LoVo (cell line): Measurements from ENCODE around the gene KCTD2.
"Not testable (repeated sequence)": the region's sequence is repeated elsewhere in the genome, so short reads cannot be mapped to it uniquely, and the experiment has no call there.

Experiments
- DNase-seq: peaks from one replicate; pipeline ENCODE4 v3.0.0-alpha.2; 2016; ENCODE audit warnings: low spot score

Gene KCTD2

DNA sequence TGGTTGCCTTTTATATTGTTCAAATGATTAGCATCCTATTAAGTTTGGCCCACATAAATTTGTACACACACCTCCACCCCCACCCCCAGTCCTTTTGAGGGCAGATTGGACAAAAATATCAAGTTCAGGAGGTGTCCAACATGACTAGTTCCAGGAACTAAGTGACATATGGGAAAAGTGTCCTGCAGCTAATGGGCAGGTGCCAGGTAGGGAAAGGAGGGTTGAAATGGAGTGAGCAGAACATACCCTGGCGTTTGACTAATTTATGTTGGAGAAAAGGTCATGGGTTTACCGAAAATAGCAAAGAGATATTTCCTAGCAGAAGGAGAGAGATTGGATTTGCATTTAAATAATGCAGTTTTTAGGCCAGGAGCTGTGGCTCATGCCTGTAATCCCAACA, 4.9 kb downstream of the KCTD2 start:
- DNase-seq, result no peak

DNA sequence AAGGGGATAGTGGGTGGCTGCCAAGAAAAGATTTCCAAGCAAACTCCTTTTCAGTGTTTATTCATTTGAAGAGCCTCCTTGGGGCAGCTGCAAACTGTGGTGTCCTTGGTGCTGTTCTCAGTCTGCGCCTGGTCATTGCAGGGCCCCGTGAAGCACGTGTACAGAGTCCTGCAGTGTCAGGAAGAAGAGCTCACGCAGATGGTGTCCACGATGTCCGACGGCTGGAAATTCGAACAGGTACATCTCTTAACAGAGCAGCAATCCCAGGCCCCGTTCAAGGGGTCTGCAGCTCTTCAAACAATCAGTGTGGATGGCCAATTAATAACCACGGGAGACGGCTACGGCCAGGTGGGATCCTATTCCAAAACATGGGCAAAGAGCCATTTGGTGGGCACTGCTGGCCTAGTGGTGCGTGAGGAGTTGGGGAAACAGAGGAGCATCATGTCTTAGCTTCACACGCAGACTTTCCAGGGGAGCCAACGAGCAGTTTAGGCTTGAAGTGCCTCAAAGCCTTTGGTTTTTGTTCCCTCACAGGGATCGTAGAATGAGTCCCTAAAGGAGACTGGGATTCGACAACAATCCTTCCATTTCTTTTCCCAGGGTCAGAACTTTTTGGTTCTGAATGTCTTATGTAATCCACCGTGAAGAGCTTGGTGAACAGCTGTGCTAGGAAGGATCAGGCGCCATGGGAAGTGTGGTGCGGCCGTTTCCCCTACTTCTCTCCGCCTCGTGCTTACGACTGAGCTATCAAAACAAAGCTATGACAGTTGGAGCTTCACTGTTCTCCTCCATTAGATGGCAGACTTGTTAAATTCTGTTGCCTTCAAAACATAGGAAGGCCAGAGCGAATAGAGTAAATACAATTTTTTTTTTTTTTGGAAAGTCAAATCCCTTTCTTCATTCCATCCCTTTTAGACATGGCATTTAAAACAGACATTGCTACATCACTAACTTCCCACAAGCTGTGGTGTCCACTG, 12.6 kb downstream of the KCTD2 start:
- DNase-seq, result no peak

DNA sequence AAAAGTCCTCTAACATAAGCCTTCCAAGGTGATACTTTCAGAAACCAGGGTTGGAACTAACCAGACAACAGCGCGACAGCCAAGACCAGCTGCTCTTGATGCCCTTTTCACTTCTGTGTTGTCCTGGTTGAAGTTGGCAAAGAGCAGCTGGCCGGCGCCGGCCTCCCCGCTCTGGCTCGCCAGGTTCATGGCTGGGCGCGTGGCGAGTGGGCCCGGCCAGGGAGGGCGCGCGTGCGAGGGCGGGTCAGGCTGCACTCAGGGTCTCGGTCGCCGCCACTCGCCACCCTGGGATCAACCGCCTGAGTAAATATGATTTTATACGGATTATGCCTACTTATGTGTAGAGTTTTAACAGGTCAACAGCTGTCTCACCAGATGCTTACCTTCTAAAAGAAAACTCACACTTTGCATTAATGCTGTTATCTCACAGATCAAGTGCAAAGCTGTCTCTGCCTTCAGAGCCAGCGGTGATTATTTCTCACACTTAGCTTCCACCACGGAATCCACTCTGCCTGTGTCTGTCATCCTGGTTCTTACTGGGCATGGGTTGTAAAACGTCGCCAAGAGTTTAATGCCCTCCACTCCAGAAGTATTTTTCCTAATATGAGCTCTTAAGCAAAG, 13.5 kb downstream of the KCTD2 start:
- no peak for DNase-seq

DNA sequence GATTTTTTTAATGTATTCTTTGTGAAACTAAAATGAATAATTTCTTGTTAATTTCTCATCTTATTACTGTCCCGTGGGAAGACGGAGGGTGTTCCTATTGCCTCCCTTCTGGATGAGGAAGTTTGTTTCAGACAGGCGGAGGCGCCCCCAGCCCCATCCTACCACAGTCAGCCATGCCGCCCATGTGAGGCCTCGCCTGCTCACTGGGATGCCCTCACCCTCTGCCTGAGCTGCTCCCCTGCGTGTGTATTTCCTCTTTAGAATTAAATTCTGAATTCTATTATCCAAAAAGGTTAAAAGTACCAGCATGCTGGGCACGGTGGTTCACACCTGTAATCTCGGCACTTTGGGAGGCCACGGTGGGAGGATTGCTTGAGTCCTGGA, 14.0 kb downstream of the KCTD2 start:
- DNase-seq, result no peak

DNA sequence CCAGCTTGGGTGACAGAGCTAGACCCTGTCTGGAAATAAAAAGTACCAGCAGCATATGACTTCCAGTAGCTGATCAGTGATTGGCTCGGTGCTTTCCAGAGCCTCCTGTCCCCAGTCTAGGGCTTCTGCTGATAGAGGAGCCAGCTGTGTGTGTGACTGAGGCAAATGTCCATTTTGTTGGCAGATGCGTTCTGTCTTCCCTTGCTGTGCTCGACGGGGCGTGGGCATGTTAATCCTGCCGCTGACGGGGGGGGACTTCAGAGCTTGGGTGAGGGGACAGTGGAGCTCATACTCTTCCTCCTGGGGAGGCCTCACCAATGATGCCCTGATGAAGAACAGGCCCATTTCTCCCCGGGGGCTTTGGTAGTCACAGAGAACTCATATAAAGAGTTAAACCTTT, 14.6 kb downstream of the KCTD2 start:
- DNase-seq, result no peak

DNA sequence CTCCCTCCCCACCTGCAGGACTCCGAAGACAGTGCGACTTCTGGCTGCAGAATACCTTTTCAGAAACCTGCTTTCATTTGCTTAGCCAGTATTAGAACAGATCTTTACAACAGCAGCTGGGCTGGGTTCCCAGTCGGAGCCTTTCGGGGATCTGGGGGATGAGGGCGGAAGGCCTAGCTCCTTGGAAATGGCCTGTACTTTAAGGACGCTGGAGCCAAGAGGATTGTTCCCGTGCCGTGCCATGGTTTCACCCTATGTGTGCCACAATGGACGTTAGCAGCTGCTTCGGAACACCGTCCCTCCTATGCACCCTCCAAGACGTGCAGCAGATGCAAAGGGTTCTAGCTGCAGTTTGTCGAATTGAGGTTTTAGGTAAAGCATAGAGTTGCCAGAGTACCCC, 16.2 kb downstream of the KCTD2 start:
- no peak for DNase-seq

DNA sequence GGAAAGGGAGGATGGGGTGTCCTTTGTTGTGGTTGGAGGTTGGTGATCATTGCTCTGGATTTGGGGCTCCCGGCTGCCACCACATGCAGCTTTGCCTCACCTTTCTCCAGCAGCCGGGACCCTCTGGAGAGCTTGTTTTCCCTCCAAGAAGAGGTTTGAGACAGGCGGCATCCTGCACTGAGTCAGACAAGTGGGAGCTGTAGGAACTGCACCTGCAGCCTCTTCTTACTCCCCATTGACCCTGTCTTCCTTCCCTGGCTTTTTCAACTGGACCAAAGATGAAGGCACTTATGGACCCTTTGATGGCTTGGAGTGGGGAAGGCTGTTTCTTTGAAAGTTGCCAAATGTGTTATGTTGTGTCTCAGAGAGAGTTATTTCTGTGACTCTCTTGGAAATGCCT, 16.6 kb downstream of the KCTD2 start:
- no peak for DNase-seq

DNA sequence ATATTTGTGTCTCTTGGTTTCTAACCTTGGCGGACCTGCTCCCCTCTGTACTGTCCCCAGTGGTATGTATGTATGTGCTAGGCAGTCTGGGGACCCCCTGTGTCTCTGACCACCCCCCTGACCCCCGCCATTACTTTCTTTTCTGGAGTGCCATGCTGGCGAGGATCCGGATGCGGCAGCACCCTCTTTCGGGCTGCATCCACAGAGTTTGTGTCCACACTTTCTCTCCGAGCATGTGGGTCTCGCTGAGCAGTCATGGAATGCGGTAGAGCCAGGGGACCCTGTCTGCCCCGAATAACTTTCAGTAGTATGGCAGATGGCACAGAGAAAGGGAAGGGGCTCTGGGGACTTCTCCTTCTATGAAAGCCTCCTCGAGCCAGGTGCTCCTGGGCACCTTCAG, 17.0 kb downstream of the KCTD2 start:
- DNase-seq, result no peak

DNA sequence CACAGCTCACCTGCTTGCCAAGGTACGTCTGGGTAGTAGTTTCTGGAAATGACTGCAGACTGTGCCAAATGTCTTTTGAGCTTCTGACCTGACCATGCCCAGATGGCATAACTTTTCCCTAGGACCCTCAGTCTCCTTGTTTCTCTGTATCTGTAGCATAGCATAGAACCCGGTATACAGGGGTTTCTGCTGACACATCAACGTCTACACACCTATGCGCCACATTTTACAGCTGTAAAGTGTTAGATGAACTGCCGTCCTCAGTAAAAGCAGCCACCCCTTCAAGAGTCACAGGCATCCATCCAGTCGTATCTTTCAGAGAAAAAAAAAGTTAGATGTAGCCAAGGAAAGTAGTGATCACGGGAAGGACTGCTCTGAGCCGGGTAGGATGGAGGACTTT, 17.4 kb downstream of the KCTD2 start:
- no peak for DNase-seq

DNA sequence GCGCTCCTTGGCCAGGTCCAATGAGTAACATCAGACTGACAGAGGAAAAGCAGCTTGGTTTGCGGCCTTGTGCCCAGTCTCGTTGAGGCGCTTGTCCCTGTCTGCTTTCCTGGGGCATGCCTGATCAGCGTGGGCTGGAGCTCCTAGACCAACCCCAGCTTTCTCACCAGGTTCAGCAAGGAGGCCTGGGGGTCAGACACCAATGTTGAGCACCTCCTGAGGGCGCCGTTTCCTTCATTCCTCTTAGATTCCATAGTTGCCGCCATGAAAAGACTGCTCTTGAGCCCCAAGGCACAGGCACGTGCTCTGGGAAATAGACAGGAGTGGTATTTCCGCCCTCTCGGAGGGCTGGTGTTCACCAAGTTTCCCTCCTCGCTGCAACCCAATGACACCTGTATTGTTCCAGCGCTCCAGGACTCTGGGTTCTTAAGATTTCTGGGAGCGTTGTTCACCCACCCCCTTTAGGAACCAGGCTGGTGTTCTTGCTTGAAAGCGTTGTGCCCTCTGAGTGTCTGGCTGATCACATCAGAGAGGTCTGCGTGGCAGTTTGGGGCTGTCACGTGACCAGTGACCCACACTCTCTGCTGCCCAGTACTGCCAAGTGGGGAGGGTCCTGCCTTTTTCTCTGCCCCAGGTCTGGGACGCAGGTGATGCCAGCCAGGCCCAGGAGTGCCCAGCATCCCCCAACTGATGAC, 18.0 kb downstream of the KCTD2 start:
- DNase-seq, result no peak

DNA sequence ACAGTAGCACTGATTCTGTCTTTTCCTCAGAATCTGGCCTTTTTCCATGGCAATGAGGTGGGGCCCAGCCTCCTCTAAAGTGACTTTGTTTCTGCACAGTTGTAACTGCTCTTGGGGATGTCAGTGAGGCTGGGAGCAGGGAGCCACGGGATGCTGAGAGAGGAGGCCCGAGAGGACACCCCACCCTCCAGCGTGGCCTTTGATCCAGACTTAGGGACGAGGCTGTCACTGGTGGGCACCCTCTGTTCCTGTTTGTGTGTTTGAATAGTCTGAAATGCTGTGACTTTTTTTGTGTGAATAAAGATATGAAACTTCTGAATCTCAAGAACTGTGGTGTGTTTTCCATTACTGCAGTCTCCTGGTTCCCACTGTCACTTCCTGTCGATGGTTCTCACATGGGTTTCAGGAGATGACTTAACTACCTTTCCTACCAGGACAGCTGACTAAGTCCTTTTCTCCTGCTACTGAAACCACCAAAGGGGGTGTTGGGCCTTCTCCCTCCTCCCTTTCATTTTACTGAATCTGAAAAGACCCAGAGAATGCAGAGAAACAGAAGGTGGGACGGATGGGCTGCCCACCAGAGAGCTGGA, 18.6 kb downstream of the KCTD2 start:
- no peak for DNase-seq

DNA sequence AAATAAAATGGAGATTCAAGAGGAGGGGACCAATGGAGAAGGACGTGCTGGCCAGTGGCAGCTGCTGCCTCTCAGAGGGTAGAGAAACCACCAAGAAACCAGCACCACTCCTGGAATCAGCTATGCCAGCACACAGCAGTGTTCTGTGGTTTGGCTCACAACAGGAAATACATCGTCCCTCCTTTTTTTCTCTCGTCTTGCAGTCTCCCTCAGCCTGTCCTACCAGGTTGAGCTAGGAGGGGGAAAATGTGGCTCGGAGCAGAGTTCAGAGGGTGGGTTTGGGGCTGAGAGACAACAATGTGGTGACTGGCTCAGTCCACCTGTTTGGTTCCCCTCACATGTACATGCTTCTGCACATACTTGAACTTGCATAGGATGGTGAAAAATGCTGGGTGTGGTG, 20.8 kb downstream of the KCTD2 start:
- no peak for DNase-seq

DNA sequence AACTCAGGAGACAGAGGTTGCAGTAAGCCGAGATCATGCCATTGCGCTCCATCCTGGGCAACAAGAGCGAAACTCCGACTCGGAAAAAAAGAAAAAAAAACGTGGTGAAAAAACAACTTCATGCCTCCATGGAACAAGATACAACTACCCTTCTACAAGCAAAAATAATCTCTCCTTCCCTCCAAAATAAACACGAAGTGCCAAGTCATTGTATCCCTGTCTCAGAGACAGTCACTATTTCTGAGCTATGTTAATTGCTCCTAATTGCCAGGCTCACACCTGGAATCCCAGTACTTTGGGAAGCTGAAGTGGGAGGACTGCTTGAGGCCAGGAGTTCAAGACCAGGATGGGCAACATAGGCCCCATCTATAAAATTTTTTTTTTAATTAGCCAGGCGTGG, 21.7 kb downstream of the KCTD2 start:
- no peak for DNase-seq

DNA sequence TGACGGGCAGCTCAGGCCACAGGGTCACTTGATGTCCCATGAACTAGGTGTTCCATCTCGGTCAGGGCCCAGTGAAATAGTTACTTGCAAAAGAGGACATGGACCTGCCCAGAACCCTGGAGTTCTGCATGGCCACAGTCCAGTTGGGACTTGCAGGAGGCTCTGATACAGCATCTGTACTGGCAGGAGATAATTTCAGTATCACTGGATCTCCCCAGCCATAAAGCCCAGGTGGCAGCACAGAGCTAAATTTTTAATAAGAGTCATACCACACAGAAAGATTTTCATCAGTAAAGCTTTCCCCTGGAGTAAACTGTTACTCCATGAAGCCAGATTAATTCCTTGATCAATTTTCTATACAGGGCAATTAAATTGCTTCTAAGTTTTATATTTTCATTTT, 22.8 kb downstream of the KCTD2 start:
- no peak for DNase-seq

DNA sequence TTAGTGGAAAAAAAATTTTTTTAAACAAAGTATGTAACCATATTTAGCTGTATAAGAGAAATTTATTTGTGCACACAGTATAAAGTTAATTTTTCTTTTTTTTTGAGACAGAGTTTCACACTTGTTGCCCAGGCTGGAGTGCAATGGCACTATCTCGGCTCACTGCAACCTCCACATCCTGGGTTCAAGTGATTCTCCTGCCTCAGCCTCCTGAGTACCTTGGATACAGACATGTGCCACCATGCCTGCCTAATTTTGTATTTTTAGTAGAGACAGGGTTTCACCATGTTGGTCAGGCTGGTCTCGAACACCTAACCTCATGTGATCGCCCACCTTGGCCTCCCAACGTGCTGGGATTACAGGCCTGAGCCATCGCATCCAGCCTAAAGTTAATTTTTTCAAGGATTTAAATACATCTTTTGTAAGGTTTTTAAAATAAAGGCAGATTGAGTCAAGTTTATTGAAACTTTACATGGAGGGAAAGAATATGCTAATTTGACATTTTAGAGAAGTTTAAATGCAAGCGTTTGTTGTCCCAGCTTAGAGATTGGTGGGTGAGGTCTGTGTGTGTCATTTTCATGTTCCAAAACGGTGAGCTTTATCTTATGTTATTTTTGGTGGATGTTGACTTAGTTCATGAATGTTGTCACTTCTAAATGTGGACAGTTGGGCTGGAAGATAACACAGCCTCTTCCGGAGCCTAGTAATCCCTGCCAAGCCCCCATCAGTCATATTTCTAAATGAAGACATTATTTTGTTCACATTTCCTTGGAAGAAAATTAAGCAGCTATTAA, 24.6 kb downstream of the KCTD2 start:
- DNase-seq, result not testable (repeated sequence)

DNA sequence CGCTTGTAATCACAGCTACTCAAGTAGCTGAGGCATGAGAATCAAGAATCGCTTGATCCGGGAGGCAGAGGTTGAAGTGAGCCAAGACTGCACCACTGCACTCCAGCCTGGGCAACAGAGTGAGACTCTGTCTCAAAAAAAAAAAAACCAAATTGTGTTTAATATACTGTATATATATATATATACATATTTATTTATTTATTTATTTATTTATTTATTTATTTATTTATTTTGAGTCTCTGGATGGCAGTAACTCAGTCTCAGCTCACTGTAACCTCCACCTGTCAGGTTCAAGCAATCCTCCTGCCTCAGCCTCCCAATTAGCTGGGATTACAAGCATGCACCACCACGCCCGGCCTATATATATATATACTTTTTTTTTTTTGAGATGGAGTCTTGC, 25.9 kb downstream of the KCTD2 start:
- not testable (repeated sequence) for DNase-seq

DNA sequence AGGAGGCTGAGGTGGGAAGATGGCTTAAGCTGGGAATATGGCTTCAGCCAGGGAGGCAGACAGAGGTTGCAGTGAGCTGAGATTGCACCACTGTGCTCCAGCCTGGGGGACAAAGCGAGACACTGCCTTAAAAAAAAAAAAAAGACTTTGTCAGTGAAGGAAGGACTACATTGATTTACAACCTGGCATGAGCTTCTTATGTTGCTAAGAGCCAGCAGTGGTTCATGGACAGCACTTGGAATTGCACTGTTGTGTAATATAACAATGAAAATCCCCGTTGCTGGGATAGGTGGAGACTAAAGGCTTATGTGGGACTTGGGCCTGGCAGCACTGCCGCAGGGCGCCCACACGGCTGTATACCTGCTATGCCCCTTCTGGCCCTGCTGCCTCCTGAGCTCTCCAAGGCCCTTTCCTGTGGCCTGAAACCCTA, 26.6 kb downstream of the KCTD2 start:
- no peak for DNase-seq

DNA sequence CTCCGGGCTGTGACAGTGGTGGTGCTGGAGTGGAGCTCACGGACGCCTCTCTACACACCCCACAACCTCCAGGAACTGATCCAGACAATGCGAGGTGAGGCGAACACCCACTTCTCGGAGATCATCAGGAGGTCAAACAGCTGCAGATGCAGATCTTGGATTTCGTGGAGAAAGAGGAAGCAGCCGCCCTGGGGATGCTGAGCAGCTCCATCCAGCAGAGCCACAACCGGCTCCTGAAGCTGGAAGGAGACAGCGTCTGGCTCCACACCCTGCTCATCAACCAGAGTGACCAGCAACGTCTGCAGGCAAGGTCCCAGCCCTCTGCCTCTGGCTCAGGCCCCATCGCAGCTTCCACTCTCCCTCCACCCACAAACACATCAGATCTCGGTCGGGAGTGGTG, 27.5 kb downstream of the KCTD2 start:
- no peak for DNase-seq

DNA sequence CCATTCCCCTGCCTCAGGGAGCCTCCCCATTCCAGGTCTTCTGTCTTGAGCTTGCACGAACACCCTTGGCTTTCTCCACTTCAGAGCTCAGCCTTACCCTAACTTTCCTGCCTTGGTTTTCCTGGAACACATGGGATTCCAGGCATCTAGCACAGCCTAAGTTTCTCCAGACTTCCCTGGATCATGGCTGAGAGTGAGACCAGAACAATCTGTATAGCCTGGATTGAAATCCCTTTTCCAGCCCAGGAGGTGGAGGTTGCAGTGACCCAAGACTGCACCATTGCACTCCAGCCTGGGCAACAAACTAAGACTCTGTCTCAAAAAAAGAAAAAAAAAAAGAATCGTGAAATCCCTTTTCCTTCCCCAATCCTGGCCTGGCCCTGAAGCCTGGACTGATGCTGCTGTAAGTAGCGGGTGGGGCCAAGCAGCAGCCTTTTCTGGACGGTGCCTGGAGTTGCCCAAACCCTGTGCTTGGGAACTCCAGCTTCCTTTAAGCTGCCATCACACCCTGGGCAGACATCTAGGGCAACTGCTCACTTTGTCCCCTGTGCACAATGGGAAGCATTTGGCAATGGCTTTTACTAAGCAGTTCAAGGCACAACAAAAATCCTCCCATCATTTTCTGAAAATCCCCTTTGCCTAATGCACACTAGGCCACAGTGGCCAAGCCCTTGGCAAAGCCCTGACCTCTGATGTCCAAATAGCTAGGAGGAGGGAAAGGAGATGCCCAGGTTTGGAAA, 28.7 kb downstream of the KCTD2 start:
- DNase-seq, result no peak

DNA sequence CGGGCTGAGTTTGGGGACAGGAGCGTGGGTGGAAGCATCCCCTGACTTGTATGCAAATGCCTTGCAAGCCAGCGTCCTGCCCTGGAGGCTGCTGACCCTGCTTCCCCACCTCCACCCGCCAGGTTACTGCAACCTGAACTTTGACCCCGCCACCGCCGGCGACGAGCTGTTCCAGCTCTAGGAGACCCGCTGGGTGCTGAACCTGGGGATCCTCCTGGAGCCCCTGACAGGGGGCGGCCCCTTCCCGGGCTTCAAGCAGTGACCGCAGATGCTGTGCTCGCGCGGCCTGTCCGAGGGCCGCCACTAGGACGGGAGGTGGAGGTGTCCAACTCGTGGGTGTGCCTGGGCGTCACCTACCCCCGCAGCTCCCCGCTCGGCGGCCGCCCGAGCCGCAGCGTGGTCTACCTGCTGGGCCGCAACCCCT, 30.1 kb downstream of the KCTD2 start:
- DNase-seq, result no peak
